ENCODE data around the gene DCST1. TPM values are rescaled to one million over a fixed set of nuclear protein-coding genes. Genes with fewer than 3 reads are reported as not detected.

Gene DCST1
- total RNA-seq, 2 donors from 2014 or later, result not detected

GRCh38 chr1:154998201-154998780 is 35.3 kb upstream of the DCST1 start:
- no peak for TF ChIP-seq POLR2A (IDR thresholded peaks at IDR 0.05)
- peak in 1 of 7 experiments; percentile 18 for TF ChIP-seq CTCF (IDR thresholded peaks at IDR 0.05)
- no peaks in the 10 kb centered on the region for H3K36me3 ChIP-seq (replicated peaks in 1 of 2; ENCODE audit: insufficient read depth in 1 of 2, low read depth in 2 of 2)
- 63 to 68% methylated on average over 15 to 16 of the region's 16 CpGs for WGBS, 2 donors
- peaks cover 34% of the 10 kb centered on the region for H3K4me1 ChIP-seq
- DNase-seq (no peak), ATAC-seq (no peak)
- no peak overlapping the region for H3K27ac ChIP-seq
- intact Hi-C loops (cut with DNase I), result no loop called here
- H3K9me3 ChIP-seq, result no peaks in the 10 kb centered on the region
- no peak overlapping the region for H3K4me3 ChIP-seq
- H3K27me3 ChIP-seq, result no peaks in the 10 kb centered on the region

GRCh38 chr1:154998818-154999570 is 34.6 kb upstream of the DCST1 start:
- H3K36me3 ChIP-seq (replicated peaks in 1 of 2; ENCODE audit: insufficient read depth in 1 of 2, low read depth in 2 of 2), result no peaks in the 10 kb centered on the region
- H3K9me3 ChIP-seq, result no peaks in the 10 kb centered on the region
- ATAC-seq (no peak), DNase-seq (peak; percentile 50 to 59 (median 56))
- intact Hi-C loops (cut with DNase I), result no loop called here
- H3K27ac ChIP-seq, result peak overlapping the region; percentile 90 to 100 (median 100)
- whole genome bisulfite sequencing, 2 donors, result 15 to 20% methylated on average over 20 to 34 of the region's 40 CpGs
- H3K4me3 ChIP-seq, result no peak overlapping the region
- H3K4me1 ChIP-seq, result peaks cover 34% of the 10 kb centered on the region
- no peaks in the 10 kb centered on the region for H3K27me3 ChIP-seq
- TF ChIP-seq CTCF (IDR thresholded peaks at IDR 0.05) (peak; percentile 48 to 77 (median 60)), POLR2A (IDR thresholded peaks at IDR 0.05) (no peak)

- H3K4me3 ChIP-seq, result no peak overlapping the region
- ATAC-seq, result no peak
- H3K27me3 ChIP-seq, result no peaks in the 10 kb centered on the region
- intact Hi-C loops (cut with DNase I), result no loop called here
- peak in 1 of 3 donors; percentile 22 for TF ChIP-seq POLR2A (IDR thresholded peaks at IDR 0.05)
- TF ChIP-seq CTCF (IDR thresholded peaks at IDR 0.05), result no peak
- H3K4me1 ChIP-seq, result peaks cover 36% of the 10 kb centered on the region
- H3K9me3 ChIP-seq, result no peaks in the 10 kb centered on the region
- peak overlapping the region; percentile 90 to 100 (median 100) for H3K27ac ChIP-seq
- DNase-seq, result peak; percentile 52 to 68 (median 63)
- no peaks in the 10 kb centered on the region for H3K36me3 ChIP-seq (replicated peaks in 1 of 2; ENCODE audit: insufficient read depth in 1 of 2, low read depth in 2 of 2)
- 1 to 6% methylated on average over 28 to 39 of the region's 50 CpGs for WGBS, 2 donors
Measured at GRCh38 chr1:154999571-155000410, 33.8 kb upstream of the DCST1 start.

GRCh38 chr1:155000411-155000725 is 33.3 kb upstream of the DCST1 start:
- Histone ChIP-seq H3K4me3 (no peak overlapping the region), H3K4me1 (peaks cover 36% of the 10 kb centered on the region), H3K27ac (peak overlapping the region; percentile 90 to 100 (median 100)), H3K9me3 (no peaks in the 10 kb centered on the region), H3K36me3 (replicated peaks in 1 of 2; ENCODE audit: insufficient read depth in 1 of 2, low read depth in 2 of 2) (no peaks in the 10 kb centered on the region), H3K27me3 (no peaks in the 10 kb centered on the region)
- DNase-seq, result peak; percentile 70 to 80 (median 78)
- peak; percentile 0 for ATAC-seq
- TF ChIP-seq POLR2A (IDR thresholded peaks at IDR 0.05) (no peak), CTCF (IDR thresholded peaks at IDR 0.05) (no peak)
- intact Hi-C loops (cut with DNase I), result no loop called here
- 0 to 3% methylated on average over 7 to 13 of the region's 13 CpGs for WGBS, 2 donors

Measured in body of pancreas (tissue), 4 donors.